ENCODE results near the gene HHATL. TPM values are rescaled to one million over a fixed set of nuclear protein-coding genes. Genes with fewer than 3 reads are reported as not detected.

The HHATL gene
- total RNA-seq, 1 experiment from 2014 or later, result not detected

GRCh38 chr3:42700366-42701288 is 2.0 kb downstream of the HHATL start:
- no TSS peak for BruUV-seq (replicated peaks)
- Histone ChIP-seq H3K27ac (ENCODE audit: low read depth, low read length, poor library complexity, severe bottlenecking) (no peak overlapping the region), H3K4me3 (ENCODE audit: low read depth, low read length, poor library complexity, severe bottlenecking) (no peak overlapping the region), H3K27me3 (replicated peaks; ENCODE audit: insufficient read depth, low read depth, low read length, poor library complexity) (no peaks in the 10 kb centered on the region), H3K36me3 (ENCODE audit: insufficient read depth, low read length, poor library complexity, severe bottlenecking) (no peaks in the 10 kb centered on the region), H3K4me1 (ENCODE audit: insufficient read depth, low read length, poor library complexity, severe bottlenecking) (no peaks in the 10 kb centered on the region), H3K9me3 (ENCODE audit: low read depth, low read length, poor library complexity, severe bottlenecking) (no peaks in the 10 kb centered on the region)
- no peak for DNase-seq (ENCODE audit: low spot score)
- intact Hi-C loops (cut with micrococcal nuclease; ENCODE audit: unreplicated experiment), result no loop called here
- TF ChIP-seq CTCF (conservative IDR thresholded peaks at IDR 0.05; ENCODE audit: low read depth, low read length) (no peak), EZH2 (IDR thresholded peaks at IDR 0.05; ENCODE audit: borderline replicate concordance, low read depth, low read length, poor library complexity, severe bottlenecking) (no peak)
- POLR2A ChIA-PET (ENCODE audit: low non-redundant PET), result no interaction called here
- CTCF ChIA-PET, result no interaction called here

GRCh38 chr3:42699511-42699971 is 3.1 kb downstream of the HHATL start:
- CTCF ChIA-PET, result no interaction called here
- BruUV-seq (replicated peaks), result no TSS peak
- no peaks in the 10 kb centered on the region for H3K36me3 ChIP-seq (ENCODE audit: insufficient read depth, low read length, poor library complexity, severe bottlenecking)
- H3K27ac ChIP-seq (ENCODE audit: low read depth, low read length, poor library complexity, severe bottlenecking), result no peak overlapping the region
- no peaks in the 10 kb centered on the region for H3K9me3 ChIP-seq (ENCODE audit: low read depth, low read length, poor library complexity, severe bottlenecking)
- DNase-seq (ENCODE audit: low spot score), result no peak
- H3K27me3 ChIP-seq (replicated peaks; ENCODE audit: insufficient read depth, low read depth, low read length, poor library complexity), result no peaks in the 10 kb centered on the region
- intact Hi-C loops (cut with micrococcal nuclease; ENCODE audit: unreplicated experiment), result no loop called here
- TF ChIP-seq CTCF (conservative IDR thresholded peaks at IDR 0.05; ENCODE audit: low read depth, low read length) (no peak), EZH2 (IDR thresholded peaks at IDR 0.05; ENCODE audit: borderline replicate concordance, low read depth, low read length, poor library complexity, severe bottlenecking) (no peak)
- no peak overlapping the region for H3K4me3 ChIP-seq (ENCODE audit: low read depth, low read length, poor library complexity, severe bottlenecking)
- no peaks in the 10 kb centered on the region for H3K4me1 ChIP-seq (ENCODE audit: insufficient read depth, low read length, poor library complexity, severe bottlenecking)
- POLR2A ChIA-PET (ENCODE audit: low non-redundant PET), result no interaction called here

- POLR2A ChIA-PET (ENCODE audit: low non-redundant PET), result no interaction called here
- H3K9me3 ChIP-seq (ENCODE audit: low read depth, low read length, poor library complexity, severe bottlenecking), result no peaks in the 10 kb centered on the region
- H3K4me3 ChIP-seq (ENCODE audit: low read depth, low read length, poor library complexity, severe bottlenecking), result no peak overlapping the region
- no peak overlapping the region for H3K27ac ChIP-seq (ENCODE audit: low read depth, low read length, poor library complexity, severe bottlenecking)
- no peak for DNase-seq (ENCODE audit: low spot score)
- H3K27me3 ChIP-seq (replicated peaks; ENCODE audit: insufficient read depth, low read depth, low read length, poor library complexity), result no peaks in the 10 kb centered on the region
- CTCF ChIA-PET, result no interaction called here
- intact Hi-C loops (cut with micrococcal nuclease; ENCODE audit: unreplicated experiment), result no loop called here
- no peaks in the 10 kb centered on the region for H3K36me3 ChIP-seq (ENCODE audit: insufficient read depth, low read length, poor library complexity, severe bottlenecking)
- no peaks in the 10 kb centered on the region for H3K4me1 ChIP-seq (ENCODE audit: insufficient read depth, low read length, poor library complexity, severe bottlenecking)
- BruUV-seq (replicated peaks), result no TSS peak
- no peak for TF ChIP-seq EZH2 (IDR thresholded peaks at IDR 0.05; ENCODE audit: borderline replicate concordance, low read depth, low read length, poor library complexity, severe bottlenecking)
- TF ChIP-seq CTCF (conservative IDR thresholded peaks at IDR 0.05; ENCODE audit: low read depth, low read length), result no peak
Measured at GRCh38 chr3:42698911-42699230, 3.7 kb downstream of the HHATL start.
